HG02852 (cell line): ENCODE measurements around the gene DNAJC2.
"Not testable (repeated sequence)": the region's sequence is repeated elsewhere in the genome, so short reads cannot be mapped to it uniquely, and the experiment has no call there.

Experiments
- ATAC-seq: cut with Tn5 transposase; IDR thresholded peaks from one replicate; pipeline ENCODE4 v1.9.1; 2021; ENCODE audit warnings: mild to moderate bottlenecking, moderate library complexity; ENCODE audit not compliant: unreplicated experiment

Gene DNAJC2

GRCh38 chr7:103273374-103273773 is 71.2 kb downstream of the DNAJC2 start:
- not testable (repeated sequence) for ATAC-seq

GRCh38 chr7:103266229-103266628 is 78.3 kb downstream of the DNAJC2 start:
- not testable (repeated sequence) for ATAC-seq

GRCh38 chr7:103264054-103264453 is 80.5 kb downstream of the DNAJC2 start:
- ATAC-seq, result not testable (repeated sequence)
